NCI-H1694 treated with DMSO at 0.1 percent for 48 hours (cell line): ENCODE data around the gene NOL12.
"Not testable (repeated sequence)": the region's sequence is repeated elsewhere in the genome, so short reads cannot be mapped to it uniquely, and the experiment has no call there.

Experiments used
- DNase-seq: peaks from one replicate; lab custom pipeline; 2025; lab: John Stamatoyannopoulos, UW

NOL12 gene

GRCh38 chr22:37679670-37680069, 6.5 kb upstream of the NOL12 start:
- DNase-seq, result no peak

- no peak for DNase-seq
Measured at GRCh38 chr22:37680191-37680851, 5.8 kb upstream of the NOL12 start.

- DNase-seq, result no peak
Measured at GRCh38 chr22:37681001-37681424, 5.1 kb upstream of the NOL12 start.

- peak; percentile 35 for DNase-seq
Measured at GRCh38 chr22:37681556-37682049, 4.5 kb upstream of the NOL12 start.

GRCh38 chr22:37684803-37685615, 1.1 kb upstream of the NOL12 start:
- no peak for DNase-seq

GRCh38 chr22:37690407-37690806, 4.3 kb downstream of the NOL12 start:
- DNase-seq, result no peak

GRCh38 chr22:37690901-37691504, 4.9 kb downstream of the NOL12 start:
- DNase-seq, result no peak

GRCh38 chr22:37692627-37693285, 6.6 kb downstream of the NOL12 start:
- DNase-seq, result no peak

- not testable (repeated sequence) for DNase-seq
Measured at GRCh38 chr22:37694131-37694530, 8.0 kb downstream of the NOL12 start.

- not testable (repeated sequence) for DNase-seq
Measured at GRCh38 chr22:37696260-37696656, 10.1 kb downstream of the NOL12 start.

- DNase-seq, result peak; percentile 94
Measured at GRCh38 chr22:37696657-37697537, 10.8 kb downstream of the NOL12 start, which contains the start of gene TRIOBP. TRIOBP (plus strand) TSS chr22:37697048; CDS start chr22:37701366, 4,318 bp downstream.

- no peak for DNase-seq
Measured at GRCh38 chr22:37697538-37697835, 11.3 kb downstream of the NOL12 start.

GRCh38 chr22:37701141-37701786, 15.1 kb downstream of the NOL12 start:
- DNase-seq, result no peak

- no peak for DNase-seq
Measured at GRCh38 chr22:37703906-37704305, 17.8 kb downstream of the NOL12 start.

GRCh38 chr22:37704645-37705044, 18.5 kb downstream of the NOL12 start:
- no peak for DNase-seq

GRCh38 chr22:37705205-37705604, 19.1 kb downstream of the NOL12 start:
- DNase-seq, result no peak

GRCh38 chr22:37708580-37709444, 22.7 kb downstream of the NOL12 start:
- DNase-seq, result no peak

- no peak for DNase-seq
Measured at GRCh38 chr22:37709445-37709765, 23.3 kb downstream of the NOL12 start.

GRCh38 chr22:37710675-37711074, 24.5 kb downstream of the NOL12 start:
- no peak for DNase-seq

- DNase-seq, result no peak
Measured at GRCh38 chr22:37711490-37711889, 25.3 kb downstream of the NOL12 start.
